WERI-Rb-1 (cell line): ENCODE results near the gene AGAP1.

ENCODE experiments used
- DNase-seq: peaks from one replicate; pipeline ENCODE4 v3.0.0-alpha.2; 2020
- H3K27ac ChIP-seq: fragments of 250-450 bp; sonication (Bioruptor Pico); 2 replicates; pipeline ENCODE4 v1.5.1; 2020; ENCODE audit warnings: mild to moderate bottlenecking, moderate library complexity
- H3K27me3 ChIP-seq: fragments of 250-450 bp; sonication (Bioruptor Pico); 2 replicates; pipeline ENCODE4 v1.5.1; 2021; ENCODE audit warnings: mild to moderate bottlenecking, low read depth, moderate library complexity; ENCODE audit not compliant: insufficient read depth, severe bottlenecking
- H3K36me3 ChIP-seq: fragments of 250-450 bp; sonication (Bioruptor Pico); 2 replicates; pipeline ENCODE4 v1.5.1; 2020; ENCODE audit warnings: mild to moderate bottlenecking, moderate library complexity
- H3K4me3 ChIP-seq: 2 replicates; pipeline ENCODE4 v1.5.1; 2011; ENCODE audit warnings: low read depth, mild to moderate bottlenecking, control low read depth, low read length
- H3K9me3 ChIP-seq: fragments of 250-450 bp; sonication (Bioruptor Pico); 2 replicates; pipeline ENCODE4 v1.5.1; 2021; ENCODE audit warnings: mild to moderate bottlenecking, moderate library complexity; ENCODE audit not compliant: severe bottlenecking
- CTCF ChIP-seq: IDR thresholded peaks from 2 replicates; pipeline ENCODE4 v1.5.1; 2011; ENCODE audit warnings: low read depth, mild to moderate bottlenecking, control low read depth, inconsistent platforms, low read length

Gene AGAP1

GRCh38 chr2:235896061-235896460 lies 402.2 kb downstream of the AGAP1 start:
- no peak overlapping the region for H3K4me3 ChIP-seq
- H3K36me3 ChIP-seq = peaks cover 45% of the 10 kb centered on the region
- H3K27me3 ChIP-seq = no peaks in the 10 kb centered on the region
- H3K27ac ChIP-seq = no peak overlapping the region
- no peak for TF ChIP-seq CTCF
- no peak for DNase-seq
- no peaks in the 10 kb centered on the region for H3K9me3 ChIP-seq

- Histone ChIP-seq H3K4me3 (no peak overlapping the region), H3K27ac (no peak overlapping the region), H3K36me3 (peaks cover 40% of the 10 kb centered on the region), H3K27me3 (no peaks in the 10 kb centered on the region), H3K9me3 (no peaks in the 10 kb centered on the region)
- no peak for DNase-seq
- no peak for TF ChIP-seq CTCF
These were observed 404.1 kb downstream of the AGAP1 start for GRCh38 chr2:235897992-235898391.

GRCh38 chr2:235898766-235899165 lies 404.9 kb downstream of the AGAP1 start:
- peaks cover 36% of the 10 kb centered on the region for H3K36me3 ChIP-seq

GRCh38 chr2:235900631-235901030 lies 406.8 kb downstream of the AGAP1 start:
- H3K9me3 ChIP-seq = no peaks in the 10 kb centered on the region
- H3K27me3 ChIP-seq = no peaks in the 10 kb centered on the region
- DNase-seq = no peak
- H3K36me3 ChIP-seq = peaks cover 19% of the 10 kb centered on the region
- no peak overlapping the region for H3K4me3 ChIP-seq
- H3K27ac ChIP-seq = no peak overlapping the region
- no peak for TF ChIP-seq CTCF

More at GRCh38 chr2:235898766-235899165, 404.9 kb downstream of the AGAP1 start:
- no peak for DNase-seq
- no peak overlapping the region for H3K27ac ChIP-seq
- H3K4me3 ChIP-seq = no peak overlapping the region
- no peaks in the 10 kb centered on the region for H3K27me3 ChIP-seq
- no peak for TF ChIP-seq CTCF
- H3K9me3 ChIP-seq = no peaks in the 10 kb centered on the region

- no peak overlapping the region for H3K4me3 ChIP-seq
- no peaks in the 10 kb centered on the region for H3K9me3 ChIP-seq
- no peak for TF ChIP-seq CTCF
- H3K27ac ChIP-seq = no peak overlapping the region
- no peak for DNase-seq
- H3K36me3 ChIP-seq = peaks cover 16% of the 10 kb centered on the region
- H3K27me3 ChIP-seq = no peaks in the 10 kb centered on the region
These were observed 407.4 kb downstream of the AGAP1 start for GRCh38 chr2:235901243-235901642.

GRCh38 chr2:235903782-235904584 lies 410.1 kb downstream of the AGAP1 start:
- TF ChIP-seq CTCF = no peak
- no peaks in the 10 kb centered on the region for H3K27me3 ChIP-seq
- no peak for DNase-seq
- peaks cover 16% of the 10 kb centered on the region for H3K36me3 ChIP-seq
- H3K4me3 ChIP-seq = no peak overlapping the region
- no peak overlapping the region for H3K27ac ChIP-seq
- no peaks in the 10 kb centered on the region for H3K9me3 ChIP-seq
